Measurements from ENCODE around the gene IFNA4.

DNA sequence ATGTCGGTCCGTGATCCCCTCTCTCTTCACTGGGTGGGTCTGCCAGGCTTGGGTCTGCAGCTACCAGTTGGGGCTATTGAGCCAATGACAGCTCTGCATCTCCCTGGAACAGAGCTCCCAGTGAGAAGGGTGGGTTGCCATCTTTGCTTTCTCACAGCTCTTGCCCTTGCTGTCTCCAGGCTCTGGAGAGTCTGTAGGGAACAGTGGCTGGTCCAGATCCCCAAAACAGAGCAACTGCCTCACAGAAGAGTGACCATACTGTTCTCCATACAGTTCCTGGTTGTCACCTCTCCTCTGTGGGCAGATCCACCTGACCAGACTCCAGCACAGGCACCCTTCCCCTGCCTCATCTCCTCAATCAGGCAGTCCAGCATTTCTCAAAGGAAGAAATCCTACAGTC lies 45.9 kb upstream of the IFNA4 start:
- TF ChIP-seq, protein P1, sequence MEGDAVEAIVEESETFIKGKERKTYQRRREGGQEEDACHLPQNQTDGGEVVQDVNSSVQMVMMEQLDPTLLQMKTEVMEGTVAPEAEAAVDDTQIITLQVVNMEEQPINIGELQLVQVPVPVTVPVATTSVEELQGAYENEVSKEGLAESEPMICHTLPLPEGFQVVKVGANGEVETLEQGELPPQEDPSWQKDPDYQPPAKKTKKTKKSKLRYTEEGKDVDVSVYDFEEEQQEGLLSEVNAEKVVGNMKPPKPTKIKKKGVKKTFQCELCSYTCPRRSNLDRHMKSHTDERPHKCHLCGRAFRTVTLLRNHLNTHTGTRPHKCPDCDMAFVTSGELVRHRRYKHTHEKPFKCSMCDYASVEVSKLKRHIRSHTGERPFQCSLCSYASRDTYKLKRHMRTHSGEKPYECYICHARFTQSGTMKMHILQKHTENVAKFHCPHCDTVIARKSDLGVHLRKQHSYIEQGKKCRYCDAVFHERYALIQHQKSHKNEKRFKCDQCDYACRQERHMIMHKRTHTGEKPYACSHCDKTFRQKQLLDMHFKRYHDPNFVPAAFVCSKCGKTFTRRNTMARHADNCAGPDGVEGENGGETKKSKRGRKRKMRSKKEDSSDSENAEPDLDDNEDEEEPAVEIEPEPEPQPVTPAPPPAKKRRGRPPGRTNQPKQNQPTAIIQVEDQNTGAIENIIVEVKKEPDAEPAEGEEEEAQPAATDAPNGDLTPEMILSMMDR (IDR thresholded peaks at IDR 0.05; ENCODE audit: low read depth, low read length): no peak
- no peak for TF ChIP-seq EZH2phosphoT487 (IDR thresholded peaks at IDR 0.05; ENCODE audit: low read depth)

Measured in OCI-LY3 (cell line).